Stimulated activated CD4-positive, alpha-beta T cell treated with anti-CD3 and anti-CD28 coated beads, TNF-alpha, amount 100 ng/mL, for 48 hours (primary cell): ENCODE results near the gene INSM2.

Experiments used
- DNase-seq, 3 donors: peaks; one replicate each; pipeline ENCODE4 v3.0.0-alpha.2; 2020; ENCODE audit warnings: low read depth in 3 of 3

The INSM2 gene

DNA sequence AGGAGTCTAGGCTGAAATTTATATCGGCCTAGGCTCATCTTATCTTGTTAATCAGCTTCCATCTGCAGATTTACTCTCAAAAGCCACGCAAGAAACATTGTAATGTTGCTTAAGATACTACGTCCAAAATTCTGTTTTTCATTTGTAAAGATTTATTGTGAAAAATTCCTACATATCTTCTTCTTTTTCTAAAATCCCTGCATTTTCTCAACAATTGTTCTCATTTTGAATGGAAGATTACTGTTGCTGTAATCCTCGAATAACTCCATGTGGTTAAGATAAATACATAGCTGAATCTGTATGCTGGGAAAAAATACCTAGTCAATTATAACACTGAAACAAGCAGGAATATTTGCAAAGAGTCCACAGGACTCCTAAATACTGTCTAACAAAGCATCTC lies 15.6 kb downstream of the INSM2 start:
- no peak for DNase-seq

DNA sequence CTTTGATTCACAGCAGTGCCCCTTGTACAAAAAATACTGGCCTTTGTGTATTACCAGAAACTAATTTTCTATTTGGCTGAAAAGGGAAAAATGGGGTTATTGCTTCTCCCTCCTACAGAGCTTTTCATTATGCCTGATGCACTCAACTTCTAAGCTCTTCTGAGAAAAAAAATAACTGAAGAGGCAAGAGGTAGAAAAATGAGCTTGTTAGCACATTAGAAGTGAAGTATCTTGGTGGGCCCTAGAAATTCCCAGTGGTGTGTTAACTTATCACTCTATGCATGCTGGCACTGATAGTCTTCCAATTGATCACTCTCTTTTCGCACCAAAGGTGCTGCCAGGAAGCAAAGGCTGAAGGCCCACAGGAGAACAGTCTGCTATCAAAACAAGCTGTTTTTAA lies 17.1 kb downstream of the INSM2 start:
- no peak for DNase-seq

DNA sequence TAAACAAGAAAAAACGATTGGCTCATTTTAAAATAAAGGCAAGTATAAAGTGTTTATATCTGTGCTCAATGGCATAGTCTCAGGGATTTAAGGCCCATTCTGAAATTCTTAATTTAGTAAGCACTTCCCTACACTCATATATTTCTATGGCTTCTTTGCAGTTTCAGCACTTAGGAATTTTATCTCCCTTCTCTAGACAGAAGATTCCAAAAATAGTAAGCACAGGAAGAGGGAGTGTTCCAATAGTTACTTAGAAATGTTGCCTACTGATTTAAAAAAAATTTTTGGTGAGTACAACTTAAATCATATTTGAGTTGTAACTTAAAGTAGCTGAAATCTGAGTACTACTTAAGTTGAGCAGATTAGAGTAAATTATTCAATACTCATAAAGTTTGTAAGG lies 19.8 kb downstream of the INSM2 start:
- DNase-seq = no peak

GRCh38 chr14:35556548-35556947 lies 22.6 kb downstream of the INSM2 start:
- DNase-seq = no peak

GRCh38 chr14:35557221-35557747 lies 23.3 kb downstream of the INSM2 start:
- no peak for DNase-seq

DNA sequence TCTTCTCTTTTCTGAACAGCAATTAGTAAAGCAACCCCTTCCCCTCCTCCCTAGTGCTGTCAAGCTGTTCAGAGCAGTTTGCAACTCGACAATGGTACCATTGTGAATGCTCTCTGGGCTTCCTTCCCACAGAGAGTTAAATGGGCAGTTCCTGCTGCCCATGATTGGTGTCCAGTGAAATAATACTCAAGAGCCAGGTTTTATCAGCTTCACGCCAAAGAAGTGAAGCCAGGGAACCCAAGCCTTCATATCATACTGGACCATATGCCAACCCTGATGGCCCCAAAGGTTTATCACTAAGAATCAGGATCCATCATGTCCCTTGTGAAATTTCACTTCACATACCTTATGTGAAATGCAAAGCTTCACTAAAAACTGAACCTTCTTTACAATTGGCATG lies 24.7 kb downstream of the INSM2 start:
- DNase-seq = no peak

DNA sequence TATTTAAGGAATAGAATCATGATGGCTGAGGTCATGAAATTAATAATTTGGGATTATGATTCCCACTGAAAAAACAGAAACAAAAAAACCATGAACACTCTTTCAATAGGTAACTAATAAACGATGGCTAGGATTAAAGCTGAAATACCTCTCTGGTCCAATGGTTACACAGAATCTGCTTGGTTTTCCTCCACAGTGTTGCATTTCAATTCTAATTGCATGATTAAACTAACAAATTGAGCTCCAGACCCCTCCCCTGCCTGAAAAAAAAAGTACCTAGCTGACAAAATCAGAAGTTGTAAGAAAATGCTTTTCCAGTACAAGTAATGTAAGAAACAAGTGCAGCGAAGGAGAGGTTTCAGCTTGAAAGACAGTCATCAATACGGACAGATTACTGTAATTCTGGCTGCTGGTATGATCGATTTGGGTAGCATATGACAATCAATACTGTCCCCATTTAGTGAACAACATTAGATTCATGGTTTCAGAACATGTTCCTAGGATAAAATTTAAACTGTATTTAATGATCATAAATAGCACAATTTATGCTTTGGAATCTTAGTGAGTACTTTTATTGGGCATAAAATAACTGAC lies 32.0 kb downstream of the INSM2 start:
- DNase-seq = no peak

- no peak for DNase-seq
These were observed 37.6 kb downstream of the INSM2 start for GRCh38 chr14:35571598-35571997.

- DNase-seq = no peak
These were observed 39.9 kb downstream of the INSM2 start for GRCh38 chr14:35573911-35574310.

GRCh38 chr14:35576260-35576659 lies 42.3 kb downstream of the INSM2 start:
- no peak for DNase-seq

- DNase-seq = no peak
These were observed 42.9 kb downstream of the INSM2 start for GRCh38 chr14:35576856-35577255.

GRCh38 chr14:35578135-35578534 lies 44.2 kb downstream of the INSM2 start:
- DNase-seq = no peak

GRCh38 chr14:35578639-35579038 lies 44.7 kb downstream of the INSM2 start:
- DNase-seq = no peak
